GM21515 (cell line): ENCODE data around the gene CHST12.
A peak's percentile ranks its signal among the peaks of the same experiment; 100 is the strongest.

Experiments used
- ATAC-seq: cut with Tn5 transposase; IDR thresholded peaks from one replicate; pipeline ENCODE4 v1.9.1; 2021; ENCODE audit not compliant: unreplicated experiment

CHST12 gene

DNA sequence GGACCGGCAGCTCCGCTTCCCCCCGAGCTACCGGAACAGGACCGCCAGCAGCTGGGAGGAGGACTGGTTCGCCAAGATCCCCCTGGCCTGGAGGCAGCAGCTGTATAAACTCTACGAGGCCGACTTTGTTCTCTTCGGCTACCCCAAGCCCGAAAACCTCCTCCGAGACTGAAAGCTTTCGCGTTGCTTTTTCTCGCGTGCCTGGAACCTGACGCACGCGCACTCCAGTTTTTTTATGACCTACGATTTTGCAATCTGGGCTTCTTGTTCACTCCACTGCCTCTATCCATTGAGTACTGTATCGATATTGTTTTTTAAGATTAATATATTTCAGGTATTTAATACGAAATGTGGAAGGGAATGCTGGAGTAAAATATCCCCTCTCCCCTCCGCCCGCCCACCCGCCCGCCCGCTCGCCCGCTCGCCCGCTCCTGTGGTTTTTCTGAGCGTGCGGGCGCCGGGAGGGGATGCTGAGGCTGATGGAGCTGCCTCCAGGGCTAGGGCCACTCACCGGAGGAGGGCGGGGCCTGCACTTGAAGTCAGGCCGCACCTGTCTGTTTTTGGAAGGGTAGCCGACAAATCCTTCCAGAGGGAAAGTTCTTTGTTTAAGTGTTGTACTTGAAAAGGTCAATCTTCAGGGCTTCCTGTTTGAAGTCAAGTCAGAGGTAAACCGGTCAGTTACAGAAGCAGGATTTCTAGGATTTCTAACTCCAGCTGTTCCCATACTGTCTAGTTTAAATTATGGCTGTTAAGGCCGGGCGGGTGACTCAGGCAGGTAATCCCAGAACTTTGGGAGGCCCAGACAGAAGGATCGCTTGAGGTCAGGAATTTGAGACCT lies 30.5 kb downstream of the CHST12 start:
- ATAC-seq, result no peak

DNA sequence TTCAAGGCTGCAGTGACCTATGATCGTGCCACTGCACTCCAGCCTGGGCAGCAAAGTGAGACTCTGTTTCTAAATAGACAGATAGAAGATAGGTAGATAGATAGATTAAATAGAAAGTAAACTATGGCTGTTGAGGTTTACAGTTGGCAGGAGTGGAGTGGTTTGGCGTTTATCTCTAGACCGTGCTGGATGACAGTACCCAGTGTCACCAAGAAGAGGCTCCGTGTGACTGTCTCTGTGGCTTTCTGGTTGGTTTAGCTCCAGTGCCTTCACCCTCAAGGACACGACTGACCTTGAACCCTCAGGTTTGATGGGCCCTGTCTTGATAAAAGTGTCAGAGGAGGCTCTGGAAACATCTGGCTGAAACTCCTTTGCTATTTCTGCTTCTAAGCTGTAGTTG lies 31.7 kb downstream of the CHST12 start:
- ATAC-seq, result no peak

DNA sequence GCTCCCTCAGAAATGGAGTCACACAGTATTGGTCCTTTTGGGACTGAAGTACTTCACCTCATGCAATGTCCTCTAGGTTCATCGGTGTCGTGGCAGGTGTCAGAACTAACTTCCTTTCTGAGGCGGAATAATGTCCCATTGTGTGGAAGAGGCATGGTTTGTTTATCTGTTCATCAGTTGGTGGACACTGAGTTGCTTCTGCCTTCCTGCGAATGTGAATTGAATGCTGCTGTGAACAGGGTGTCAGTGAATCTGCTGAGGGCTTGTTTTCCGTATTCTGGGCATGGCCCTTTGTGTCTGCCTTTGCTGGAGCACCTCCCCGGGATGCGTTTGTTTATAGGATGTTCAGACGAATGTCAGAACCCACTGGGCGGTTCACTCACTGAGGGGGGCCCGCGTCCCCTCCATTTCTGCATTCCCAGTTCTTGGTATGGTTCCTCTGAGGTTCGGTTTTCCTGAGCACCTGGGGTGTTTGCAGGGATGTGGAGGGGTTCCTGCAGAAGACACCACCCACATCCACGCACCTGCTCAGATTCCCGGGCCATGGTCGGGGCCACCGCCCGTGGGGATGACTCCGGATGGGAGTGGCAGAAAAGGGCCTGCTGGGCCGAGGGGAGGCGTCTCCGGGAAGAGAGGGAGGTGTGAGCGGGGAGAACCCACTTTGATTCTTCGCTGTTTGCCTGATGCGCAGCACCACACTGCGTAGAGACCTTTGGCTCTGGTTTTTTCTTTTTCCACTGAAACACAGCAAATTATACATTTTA lies 33.1 kb downstream of the CHST12 start:
- ATAC-seq, result no peak

DNA sequence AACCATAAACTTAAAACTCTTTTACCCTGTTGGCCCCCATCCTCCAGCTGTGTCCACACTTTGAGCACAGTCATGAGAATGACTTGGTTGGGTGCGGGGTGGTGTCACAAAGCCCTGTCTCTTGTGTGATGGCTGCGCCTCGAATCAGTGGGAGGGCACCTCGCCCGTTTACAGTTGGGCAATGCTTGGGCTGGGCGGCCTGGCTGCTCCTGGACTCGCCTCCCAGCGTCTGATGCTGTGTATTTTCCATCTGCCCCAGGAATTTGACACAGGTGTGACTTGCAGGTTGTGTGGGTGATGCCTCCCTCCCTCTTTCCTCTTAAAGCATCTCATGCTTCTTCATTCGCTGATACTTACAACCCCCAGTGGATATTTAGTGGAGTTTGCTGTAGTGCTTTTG lies 33.7 kb downstream of the CHST12 start:
- ATAC-seq, result no peak

DNA sequence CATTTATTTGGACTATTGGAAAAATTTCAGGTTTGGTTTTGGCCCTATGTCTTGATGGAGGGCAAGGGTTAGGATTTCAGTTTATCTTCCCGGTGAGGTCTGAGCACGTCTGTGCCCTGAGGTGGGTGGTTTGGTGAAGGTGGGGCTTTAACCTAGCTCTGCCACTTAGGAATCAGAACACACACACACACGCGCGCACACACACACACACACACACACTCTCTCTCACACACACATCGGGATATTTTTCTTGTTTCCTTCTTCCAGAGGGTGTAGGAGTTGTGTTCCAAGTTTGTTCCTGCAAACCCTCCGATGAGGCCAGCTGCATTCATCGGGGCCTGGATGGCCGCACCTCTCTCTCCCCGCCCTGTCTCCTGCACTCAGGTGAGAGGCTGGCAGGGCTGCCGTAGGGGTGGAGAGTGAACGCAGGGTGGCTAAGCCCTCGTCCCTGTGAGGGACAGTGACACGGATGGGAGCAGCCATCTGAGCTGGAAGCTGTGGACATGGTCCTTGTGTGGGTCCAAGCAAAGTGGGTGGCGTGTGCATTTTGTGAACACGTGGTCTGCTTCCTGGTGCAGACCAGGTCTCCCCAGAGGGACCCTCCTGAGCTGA lies 34.2 kb downstream of the CHST12 start:
- ATAC-seq, result no peak

DNA sequence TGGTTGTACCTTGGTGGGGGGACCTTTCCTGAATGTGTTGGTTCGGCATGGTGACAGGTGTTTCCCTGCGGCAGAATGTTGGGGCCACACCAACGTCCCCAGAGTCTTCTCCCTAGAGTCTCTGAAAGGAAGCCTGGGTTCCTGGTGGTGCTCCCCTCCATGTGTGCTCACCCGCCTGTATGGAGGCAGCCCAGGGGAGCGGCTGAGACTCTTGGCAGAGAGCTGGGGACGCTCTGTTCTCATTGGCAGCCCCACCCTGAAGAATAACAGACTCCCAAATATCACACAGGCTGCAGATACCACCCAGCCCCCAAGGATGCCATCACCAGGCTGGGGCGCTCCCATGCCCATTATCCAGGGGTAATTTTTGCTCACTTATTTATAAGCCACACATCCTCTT lies 34.8 kb downstream of the CHST12 start:
- ATAC-seq, result no peak

DNA sequence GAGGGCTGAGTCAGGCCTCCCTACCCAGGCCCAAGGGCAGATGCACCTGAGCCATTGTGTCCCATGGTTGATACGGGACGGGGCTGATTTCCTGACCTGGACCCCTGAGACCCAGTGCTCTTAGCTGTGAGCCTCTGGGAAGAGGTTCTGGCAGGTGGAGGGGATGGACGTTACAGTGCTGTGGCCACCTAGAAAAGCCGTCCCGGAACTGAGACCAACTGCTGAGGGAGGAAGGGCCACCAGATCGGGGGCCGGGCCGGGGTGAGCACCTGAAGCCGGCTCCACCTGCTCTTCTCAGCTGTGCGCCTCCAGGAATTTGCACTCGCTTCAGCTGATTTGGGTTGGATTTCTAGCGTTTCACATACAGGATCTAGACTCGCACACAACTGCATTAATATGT lies 35.4 kb downstream of the CHST12 start:
- ATAC-seq, result no peak

DNA sequence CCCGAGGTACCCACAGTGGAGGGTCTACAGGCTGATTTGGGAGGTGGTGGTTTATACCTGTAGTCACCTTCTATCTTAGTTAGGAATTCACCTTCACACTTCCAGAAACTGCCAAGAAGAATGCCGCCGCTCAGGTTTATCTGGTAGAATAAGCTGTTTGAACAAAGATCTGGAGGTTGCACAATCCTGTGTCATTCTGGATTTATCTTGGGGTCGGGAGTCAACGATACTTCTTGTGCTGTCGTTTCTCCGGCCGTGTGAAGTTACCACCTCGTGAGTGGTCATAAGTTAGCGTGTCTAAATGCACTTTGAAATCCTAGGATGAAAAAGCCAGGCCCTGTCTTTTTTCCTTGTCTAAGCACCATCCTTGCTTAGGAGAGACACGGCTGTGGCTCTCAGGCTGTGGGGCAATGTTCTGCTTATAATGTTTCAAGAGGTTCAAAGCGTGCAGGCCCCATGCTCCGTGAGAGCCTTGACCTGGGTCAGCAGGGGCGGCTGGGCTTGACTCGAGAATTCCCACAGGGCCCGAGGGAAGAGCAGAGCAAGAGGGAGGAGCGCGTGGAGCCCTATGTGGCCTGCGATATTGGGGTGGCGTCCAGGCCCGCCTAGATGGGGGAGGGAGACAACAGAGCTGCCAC lies 37.3 kb downstream of the CHST12 start:
- ATAC-seq, result no peak

DNA sequence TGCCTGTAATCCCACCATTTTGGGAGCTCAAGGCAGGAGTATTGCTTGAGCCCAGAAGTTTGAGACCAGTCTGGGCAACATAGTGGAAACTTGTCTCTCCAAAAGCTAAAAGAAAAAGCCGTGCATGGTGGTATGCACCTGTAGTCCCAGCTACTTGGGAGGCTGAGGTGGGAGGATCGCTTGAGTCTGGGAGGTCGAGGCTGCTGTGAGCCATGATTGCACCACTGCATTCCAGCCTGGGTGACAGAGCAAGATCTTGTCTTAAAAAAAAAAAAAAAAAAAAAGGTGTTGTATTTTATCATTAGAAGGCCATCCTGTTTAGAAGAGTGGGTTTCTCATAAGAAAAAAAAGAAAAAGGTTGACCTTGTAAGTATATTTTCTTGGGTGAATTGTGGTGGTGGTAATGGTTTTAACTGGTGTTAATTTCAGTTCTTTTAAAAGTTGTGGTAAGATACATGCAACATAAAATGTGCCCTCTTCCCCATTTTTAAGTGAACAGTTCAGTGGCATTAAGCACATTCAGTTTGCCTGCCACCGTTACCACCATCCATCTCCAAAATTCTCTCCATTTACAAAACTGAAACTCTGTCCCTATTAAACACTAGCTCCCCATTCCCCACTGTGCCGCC lies 38.1 kb downstream of the CHST12 start:
- ATAC-seq, result no peak

DNA sequence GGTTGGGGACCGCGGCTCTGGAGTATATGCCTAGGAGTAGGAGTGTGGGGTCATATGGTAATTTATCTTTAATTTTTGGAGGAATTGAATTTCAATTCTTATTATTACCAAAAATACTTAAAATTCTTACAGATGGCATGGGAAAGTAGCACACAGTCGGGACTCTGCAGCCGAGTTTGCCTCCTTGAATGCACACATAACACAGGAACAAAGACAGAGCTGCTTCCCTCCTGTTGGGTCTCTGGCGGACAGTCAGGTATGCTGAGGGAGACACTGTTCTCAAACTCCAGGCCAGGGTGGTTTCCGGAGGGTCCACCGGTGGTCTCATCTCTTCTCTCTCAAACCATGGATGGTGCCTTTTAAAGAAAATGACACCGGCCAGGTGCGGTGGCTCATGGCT lies 40.1 kb downstream of the CHST12 start:
- no peak for ATAC-seq

DNA sequence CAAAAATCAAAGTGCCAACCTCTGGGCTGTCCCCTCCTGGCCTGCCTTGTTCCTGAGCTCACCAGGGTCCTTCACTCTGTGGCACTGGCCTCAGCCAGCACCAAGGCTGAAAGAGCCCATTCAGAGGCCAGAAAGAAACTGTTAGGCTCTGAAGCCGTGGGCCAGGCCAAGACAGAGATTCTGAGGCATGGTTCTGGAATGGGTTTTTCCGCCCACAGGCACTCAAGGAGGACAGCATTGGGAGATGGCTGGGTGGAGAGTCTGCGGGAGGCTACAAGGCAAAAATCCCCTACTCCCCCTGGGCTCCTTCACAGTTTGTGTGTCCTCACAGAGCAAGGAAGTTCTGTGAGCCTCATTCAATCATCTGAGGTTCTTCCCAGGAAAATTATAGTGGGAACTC lies 41.1 kb downstream of the CHST12 start:
- ATAC-seq, result no peak

DNA sequence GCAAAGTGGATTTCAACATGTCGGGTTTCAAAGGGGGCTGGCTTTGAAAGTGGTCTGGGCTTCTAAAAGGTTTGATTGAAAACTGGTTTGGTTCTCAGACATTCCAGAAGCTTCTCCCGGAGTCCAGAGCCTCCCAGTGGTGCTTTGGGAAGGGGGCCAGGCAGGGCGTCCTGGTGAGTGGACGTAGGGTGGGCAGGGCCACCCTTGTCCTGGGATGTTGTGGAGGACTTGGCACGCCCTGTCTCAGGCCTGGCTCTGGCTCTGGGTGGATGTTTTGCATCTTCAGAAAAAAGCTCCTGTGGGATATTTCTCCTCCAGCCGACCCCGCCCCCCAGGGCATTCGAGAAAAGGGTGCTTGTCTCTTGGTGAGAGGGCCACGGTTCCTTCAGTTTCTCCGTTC lies 41.6 kb downstream of the CHST12 start:
- ATAC-seq, result no peak

DNA sequence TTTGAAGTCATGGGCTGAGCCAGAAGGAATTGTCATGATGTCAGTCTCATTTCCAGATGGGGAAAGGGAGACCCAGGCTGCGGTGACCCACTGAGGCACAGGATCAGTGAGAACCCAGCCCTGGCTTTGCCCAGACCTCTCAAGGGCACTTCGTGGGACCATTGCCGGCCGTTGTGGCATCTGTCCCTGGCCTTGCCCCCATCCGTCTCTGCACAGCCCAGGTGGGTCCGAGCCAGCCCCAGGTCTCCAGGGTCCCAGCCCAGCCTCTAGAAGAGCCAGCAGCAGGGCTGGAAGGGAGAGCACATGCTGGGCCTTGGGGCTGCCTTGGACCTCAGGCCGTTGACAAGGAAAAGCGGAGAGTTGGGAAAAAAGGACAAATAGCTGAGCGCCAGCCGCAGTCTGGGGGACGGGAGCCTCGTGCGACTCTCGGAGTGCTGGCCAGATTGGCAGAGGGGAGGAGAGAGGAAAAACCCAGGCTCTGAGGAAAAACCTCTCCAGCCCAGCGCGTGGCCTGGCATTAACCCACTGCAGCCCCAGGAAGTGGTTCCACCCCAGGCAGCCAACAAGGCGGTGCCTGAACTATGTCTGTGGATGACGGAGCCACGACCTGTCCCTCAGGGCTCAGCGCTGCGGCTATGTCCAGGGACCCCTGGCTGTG lies 42.6 kb downstream of the CHST12 start:
- ATAC-seq, result no peak

DNA sequence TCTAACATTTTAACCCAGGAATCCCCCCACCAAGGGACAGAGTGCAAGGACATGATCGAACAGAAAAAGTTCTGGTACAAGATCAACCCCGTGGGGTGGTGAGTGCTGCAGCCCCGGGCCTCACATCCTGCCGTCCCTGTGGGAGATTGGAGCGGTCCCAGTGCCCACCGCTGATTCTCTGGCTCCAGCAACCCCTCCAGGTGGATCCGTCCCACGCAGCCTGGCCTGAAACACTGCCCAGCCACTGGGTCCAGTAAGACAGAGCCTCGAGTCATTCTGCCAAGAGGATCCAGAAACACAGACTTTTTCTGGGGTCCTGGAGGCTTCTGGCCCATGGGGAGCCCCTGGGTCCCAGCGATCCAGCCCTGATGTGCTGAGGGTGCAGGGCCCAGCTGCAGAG lies 43.3 kb downstream of the CHST12 start:
- no peak for ATAC-seq

DNA sequence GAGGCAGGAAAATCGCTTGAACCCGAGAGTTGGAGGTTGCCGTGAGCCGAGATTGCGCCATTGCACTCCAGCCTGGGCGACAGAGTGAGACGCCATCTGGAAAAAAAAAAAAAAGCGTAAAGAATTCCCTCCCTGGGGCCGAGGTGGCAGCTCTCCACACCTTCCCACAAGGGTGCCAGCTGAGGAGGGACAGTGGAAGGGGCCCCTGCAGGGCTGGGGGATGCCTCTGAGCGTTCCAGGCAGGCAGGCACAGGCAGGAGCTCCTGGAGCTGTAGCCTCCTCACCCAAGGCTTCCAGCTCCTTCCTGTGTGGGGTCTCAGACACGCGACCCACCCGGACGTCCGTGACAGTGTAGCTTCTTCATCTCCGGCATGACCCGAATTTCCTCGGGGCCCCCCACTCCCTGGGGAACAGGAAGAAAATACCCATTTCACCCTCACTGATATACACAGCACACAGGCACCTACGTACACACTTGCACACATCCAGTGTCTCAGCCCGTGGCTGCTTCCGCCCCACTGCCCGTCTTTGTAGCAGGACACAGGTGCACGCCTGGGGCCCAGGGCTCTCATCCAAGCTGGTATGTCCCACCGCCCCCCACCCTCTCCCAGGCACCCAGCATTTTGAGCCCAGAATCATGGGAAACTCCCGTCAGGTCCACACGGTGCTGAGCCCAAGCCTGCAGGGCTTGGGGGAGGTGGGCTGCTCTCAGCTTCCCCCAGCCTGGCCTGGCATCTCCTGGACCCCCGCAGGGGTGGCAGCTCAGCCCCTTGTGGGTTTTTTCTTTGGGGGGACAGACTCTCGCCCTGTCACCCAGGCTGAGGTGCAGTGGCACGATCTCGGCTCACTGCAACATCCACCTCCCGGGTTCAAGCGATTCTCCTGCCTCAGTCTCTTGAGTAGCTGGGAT lies 47.0 kb downstream of the CHST12 start:
- ATAC-seq, result no peak

DNA sequence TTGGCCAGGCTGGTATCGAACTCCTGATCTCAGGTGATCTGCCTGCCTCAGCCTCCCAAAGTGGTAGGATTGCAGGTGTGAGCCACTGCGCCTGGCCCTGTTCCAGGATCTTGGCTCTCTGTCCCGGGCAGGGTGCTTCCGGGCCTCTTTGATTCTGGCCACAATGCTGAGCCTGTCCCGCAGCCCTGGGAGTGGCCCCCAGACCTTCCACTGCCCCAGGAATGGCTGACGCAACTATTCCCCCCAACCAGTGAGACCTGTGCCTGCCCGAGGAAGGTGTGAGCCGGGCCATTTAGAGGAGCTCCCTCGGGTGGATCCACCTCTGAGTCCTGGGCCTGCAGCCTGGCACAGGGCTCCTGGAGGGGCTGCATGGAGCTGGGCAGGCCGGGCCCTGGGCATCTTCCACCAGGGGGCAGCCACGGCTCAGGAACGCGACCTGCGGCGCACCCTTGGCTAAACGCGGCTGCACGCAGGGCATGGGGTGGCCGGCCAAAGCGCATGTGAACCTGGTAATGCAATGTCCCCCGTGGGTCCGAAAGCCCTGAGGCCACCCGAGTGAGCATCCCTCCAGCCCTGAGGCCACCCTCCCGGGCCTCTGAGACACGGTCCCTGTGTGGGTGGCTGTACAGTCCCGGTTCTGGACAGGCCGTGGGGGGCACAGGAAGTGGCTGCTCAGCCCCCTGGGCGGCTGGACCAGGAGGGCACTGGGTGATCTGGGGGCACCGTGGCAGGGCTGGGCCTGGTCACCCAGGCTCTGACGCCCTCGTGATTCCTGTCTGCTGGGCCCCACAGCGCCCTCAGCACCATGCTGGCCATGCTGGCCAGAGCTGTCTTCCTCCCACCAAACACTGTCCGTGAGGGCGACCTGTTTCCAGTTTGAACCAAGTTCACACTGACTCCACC lies 48.0 kb downstream of the CHST12 start:
- peak; percentile 70 for ATAC-seq

DNA sequence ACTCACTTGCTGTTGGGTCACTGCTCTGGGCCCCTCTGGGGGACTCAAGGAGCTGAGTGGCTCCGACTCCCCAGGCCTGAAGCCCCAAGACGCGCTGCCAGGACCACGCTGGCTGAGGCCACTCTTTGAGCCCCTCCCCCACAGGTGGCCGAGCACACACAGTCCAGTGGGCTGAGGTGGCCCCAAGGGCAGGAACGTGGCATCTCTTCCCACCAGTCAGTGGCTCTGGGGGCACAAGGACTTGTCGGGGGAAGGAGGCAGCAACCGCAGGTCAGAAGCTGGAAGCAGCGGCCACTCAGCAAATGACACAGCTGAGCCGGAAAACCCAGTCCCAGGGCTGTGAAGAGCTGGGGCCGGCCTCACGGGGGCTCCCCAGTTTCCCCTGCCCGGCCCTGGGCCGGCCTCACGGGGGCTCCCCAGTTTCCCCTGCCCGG lies 48.7 kb downstream of the CHST12 start:
- ATAC-seq, result no peak

DNA sequence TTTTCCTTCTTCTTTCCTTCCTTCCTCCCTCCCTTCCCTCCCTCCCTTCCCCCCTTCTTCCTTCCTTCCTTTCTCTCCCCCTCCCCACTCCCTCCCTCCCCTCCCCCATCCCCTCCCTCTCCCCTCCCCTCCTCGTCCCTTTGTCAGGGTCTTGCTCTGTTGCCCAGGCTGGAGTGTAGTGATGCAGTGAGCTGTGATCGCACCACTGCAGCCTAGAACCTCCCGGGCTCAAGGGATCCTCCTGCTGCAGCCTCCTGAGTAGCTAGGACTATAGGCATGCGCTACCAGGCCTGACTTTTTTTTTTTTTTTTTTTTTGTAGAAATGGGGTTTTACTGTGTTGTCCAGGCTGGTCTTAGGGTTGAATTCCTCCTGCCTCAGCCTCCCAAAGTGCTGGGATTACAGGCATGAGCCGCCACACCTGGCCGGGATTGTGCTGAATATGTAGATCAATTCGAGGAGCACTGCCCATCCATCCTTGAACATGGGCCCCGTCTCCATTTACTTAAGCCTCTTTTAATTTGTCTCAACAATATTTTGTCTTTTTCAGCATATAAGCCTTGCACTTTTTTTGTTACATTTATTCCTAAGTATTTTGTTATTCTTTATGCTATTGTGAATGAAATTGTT lies 49.3 kb downstream of the CHST12 start:
- no peak for ATAC-seq
